ENCODE data around the gene JAGN1. TPM values are rescaled to one million over a fixed set of nuclear protein-coding genes. Genes with fewer than 3 reads are reported as not detected.

Gene JAGN1
- total RNA-seq, 1 donor from 2014 or later = 30.7 TPM

Other genes with a start within 250 kb of the JAGN1 start
- gene MTMR14, start 241.1 kb upstream of the JAGN1 start, total RNA-seq = 32.7 TPM
- gene CPNE9, start 186.8 kb upstream of the JAGN1 start, total RNA-seq = 0.37 TPM
- gene BRPF1, start 158.9 kb upstream of the JAGN1 start, total RNA-seq = 17.3 TPM
- gene OGG1, start 140.7 kb upstream of the JAGN1 start, total RNA-seq = 37.6 TPM
- 30.6 TPM for gene CAMK1, start 120.7 kb upstream of the JAGN1 start, total RNA-seq
- 63.3 TPM for gene TADA3, start 98.1 kb upstream of the JAGN1 start, total RNA-seq
- 137 TPM for gene ARPC4, start 97.5 kb upstream of the JAGN1 start, total RNA-seq
- 62.8 TPM for gene TTLL3, start 80.3 kb upstream of the JAGN1 start, total RNA-seq
- gene RPUSD3, start 46.6 kb upstream of the JAGN1 start, total RNA-seq = 37.5 TPM
- 5.0 TPM for gene CIDEC, start 10.4 kb upstream of the JAGN1 start, total RNA-seq
- gene IL17RE, start 12.2 kb downstream of the JAGN1 start, total RNA-seq = 91.5 TPM
- gene IL17RC, start 26.5 kb downstream of the JAGN1 start, total RNA-seq = 33.3 TPM
- 116 TPM for gene CRELD1, start 43.2 kb downstream of the JAGN1 start, total RNA-seq
- 6.1 TPM for gene PRRT3, start 61.8 kb downstream of the JAGN1 start, total RNA-seq
- 73.9 TPM for gene EMC3, start 96.2 kb downstream of the JAGN1 start, total RNA-seq
- 4.5 TPM for gene FANCD2, start 135.8 kb downstream of the JAGN1 start, total RNA-seq
- gene FANCD2OS, start 217.6 kb downstream of the JAGN1 start, total RNA-seq = not detected
- 126 TPM for gene BRK1, start 225.1 kb downstream of the JAGN1 start, total RNA-seq

Data from mucosa of gallbladder (tissue), 1 donor.